GM18951 (cell line): ENCODE results near the gene ADCK2.
"Not testable (repeated sequence)": the region's sequence is repeated elsewhere in the genome, so short reads cannot be mapped to it uniquely, and the experiment has no call there.

Experiments
- POLR2A ChIP-seq: IDR thresholded peaks from 4 replicates; pipeline ENCODE4 v1.6.1; 2011; ENCODE audit warnings: mild to moderate bottlenecking; ENCODE audit not compliant: insufficient read length, insufficient read depth; ENCODE audit errors: extremely low read depth
- in situ Hi-C: fragments of 300-500 bp; cut with MboI; formaldehyde crosslinking; loops from one replicate; pipeline ENCODE4 v1.12.0; 2022; ENCODE audit warnings: low sequenced_read_pairs, mixed read lengths, inconsistent platforms; ENCODE audit not compliant: unreplicated experiment

The ADCK2 gene

DNA sequence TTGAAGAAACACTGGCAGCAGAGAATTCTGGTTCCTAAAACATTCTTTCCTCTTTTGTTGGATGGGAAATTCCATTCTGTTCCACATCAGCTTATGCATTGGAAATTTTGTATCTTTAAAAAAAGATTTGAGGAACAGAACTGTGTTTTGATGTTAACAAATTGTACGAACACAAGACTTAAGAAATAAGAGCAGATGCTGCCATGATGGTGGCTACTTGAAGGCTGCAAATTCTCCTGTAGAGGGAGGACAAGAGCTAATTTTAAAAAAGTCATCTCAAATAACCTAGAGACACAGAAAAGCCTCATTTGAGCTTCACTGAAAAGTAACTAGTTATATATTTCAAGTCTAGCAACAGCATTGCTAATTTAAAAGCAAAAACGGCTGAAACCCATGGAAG, 53.5 kb downstream of the ADCK2 start:
- in situ Hi-C loops, result no loop called here
- no peak for TF ChIP-seq POLR2A

DNA sequence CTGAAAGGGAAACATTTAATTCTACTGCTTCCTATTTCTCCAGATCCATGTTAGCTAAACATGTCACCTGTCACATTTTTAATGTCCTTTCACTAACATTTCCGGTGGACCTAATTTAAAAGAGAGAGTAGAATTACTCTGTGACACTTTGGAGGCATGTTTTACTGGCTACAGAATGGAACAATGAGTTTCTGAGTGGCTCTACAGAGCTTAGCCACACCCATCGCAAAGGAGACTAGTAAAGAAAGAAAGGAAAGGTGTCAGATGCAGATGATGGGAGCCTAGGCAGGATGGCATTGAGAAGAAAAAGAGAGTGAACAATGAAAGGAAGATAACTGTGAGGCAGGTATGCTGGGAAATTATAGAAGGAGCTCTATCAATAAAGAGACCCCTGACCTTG, 59.7 kb downstream of the ADCK2 start:
- in situ Hi-C loops, result no loop called here
- TF ChIP-seq POLR2A, result no peak

DNA sequence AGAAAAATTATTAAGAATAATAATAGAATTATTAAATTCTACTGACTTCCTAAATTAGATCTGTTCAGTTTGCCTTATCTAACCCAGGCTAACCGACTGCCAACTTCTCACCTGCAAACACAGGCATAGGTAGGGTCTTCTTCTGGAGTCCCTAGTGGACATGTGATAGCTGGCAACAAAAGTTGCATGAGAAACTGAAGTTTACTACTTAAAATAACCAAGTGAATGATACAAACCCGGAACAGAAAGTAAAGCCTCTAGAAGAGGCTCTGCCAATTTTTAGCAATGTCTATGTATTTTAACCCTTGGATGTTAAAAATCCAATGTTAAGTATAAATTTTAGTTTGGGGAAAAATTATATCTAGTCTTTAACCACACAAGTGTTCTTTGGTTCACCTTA, 61.4 kb downstream of the ADCK2 start:
- in situ Hi-C loops, result no loop called here
- no peak for TF ChIP-seq POLR2A

DNA sequence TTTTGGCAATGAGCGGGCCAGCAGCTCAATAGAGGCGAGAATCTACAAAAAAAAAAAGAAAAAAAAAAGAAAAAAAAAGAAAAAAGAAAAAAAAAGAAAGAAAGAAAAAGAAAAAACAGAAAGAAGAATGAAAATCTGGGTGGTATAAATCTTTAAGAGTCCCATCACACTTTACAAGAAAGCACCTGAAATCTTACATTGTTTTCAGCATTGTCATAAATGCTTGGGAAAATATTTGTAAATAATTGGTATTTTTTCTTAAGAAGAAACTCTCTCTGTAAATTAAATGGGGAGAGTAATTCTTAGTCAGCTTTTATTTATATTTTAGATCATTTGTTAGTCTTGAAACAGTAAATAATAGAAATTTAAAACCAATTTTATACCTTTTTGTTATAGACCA, 62.0 kb downstream of the ADCK2 start:
- no peak for TF ChIP-seq POLR2A
- in situ Hi-C loops, result no loop called here

DNA sequence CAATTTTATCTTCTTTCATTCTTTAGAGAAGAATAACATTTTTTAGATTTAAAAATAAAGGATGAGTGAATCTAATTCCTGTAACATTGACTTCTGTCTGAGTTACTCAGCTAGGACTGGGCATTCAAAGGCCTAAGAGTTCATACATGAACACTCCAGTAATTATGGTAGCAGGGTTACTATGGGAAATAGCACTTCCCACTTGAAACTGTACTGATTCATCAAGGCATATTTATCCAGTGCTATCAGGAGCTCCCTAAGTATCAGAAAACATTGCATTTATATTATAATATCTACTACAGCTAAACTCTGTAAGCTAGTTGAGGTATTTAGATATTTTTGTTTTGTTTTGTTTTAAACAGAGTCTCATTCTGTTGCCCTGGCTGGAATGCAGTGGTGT, 65.5 kb downstream of the ADCK2 start:
- TF ChIP-seq POLR2A, result no peak
- in situ Hi-C loops, result no loop called here

DNA sequence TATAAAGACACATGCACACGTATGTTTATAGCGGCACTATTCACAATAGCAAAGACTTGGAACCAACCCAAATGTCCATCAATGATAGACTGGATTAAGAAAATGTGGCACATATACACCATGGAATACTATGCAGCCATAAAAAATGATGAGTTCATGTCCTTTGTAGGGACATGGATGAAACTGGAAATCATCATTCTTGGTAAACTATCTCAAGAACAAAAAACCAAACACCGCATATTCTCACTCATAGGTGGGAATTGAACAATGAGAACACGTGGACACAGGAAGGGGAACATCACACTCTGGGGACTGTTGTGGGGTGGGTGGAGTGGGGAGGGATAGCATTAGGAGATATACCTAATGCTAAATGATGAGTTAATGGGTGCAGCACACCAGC, 70.5 kb downstream of the ADCK2 start:
- in situ Hi-C loops, result not testable (repeated sequence)

DNA sequence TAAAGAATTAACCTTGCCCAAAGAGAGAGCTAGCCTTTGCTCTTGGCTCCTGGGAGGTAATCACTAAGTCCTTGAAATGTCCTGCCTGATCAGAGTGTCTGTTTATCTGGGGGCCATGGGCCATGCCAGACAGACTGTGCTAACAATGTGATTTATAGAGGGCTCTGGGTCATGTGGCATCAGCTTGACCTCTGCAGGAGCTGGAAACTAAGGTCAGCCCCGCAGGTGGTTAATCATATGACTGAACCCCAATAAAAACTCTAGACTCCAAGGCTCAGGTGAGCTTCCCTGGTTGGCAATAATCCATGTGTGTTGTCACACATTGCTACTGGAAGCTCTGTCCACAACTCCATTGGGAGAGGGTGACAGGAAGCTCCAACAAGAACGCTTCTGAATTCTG, 71.3 kb downstream of the ADCK2 start:
- in situ Hi-C loops, result no loop called here

More for the DNA sequence above, 71.3 kb downstream of the ADCK2 start:
- TF ChIP-seq POLR2A, result no peak
